Ishikawa (cell line): Measurements from ENCODE around the gene SAMD3.

ENCODE experiments used
- EP300 ChIP-seq: IDR thresholded peaks from 2 replicates; pipeline ENCODE4 v1.6.1; 2012; ENCODE audit warnings: borderline replicate concordance
- FOXM1 ChIP-seq: IDR thresholded peaks from 2 replicates; pipeline ENCODE4 v1.6.1; 2012; ENCODE audit warnings: low read depth, borderline replicate concordance
- RAD21 ChIP-seq: IDR thresholded peaks from 2 replicates; pipeline ENCODE4 v1.6.1; 2012; ENCODE audit warnings: low read depth
- TAF1 ChIP-seq: IDR thresholded peaks from 2 replicates; pipeline ENCODE4 v1.6.1; 2012; ENCODE audit warnings: low read depth, mild to moderate bottlenecking
- TCF12 ChIP-seq: IDR thresholded peaks from 2 replicates; pipeline ENCODE4 v1.6.1; 2012; ENCODE audit warnings: low read depth
- TF ChIP-seq, protein P1 (sequence below): IDR thresholded peaks from 2 replicates; pipeline ENCODE4 v1.6.1; 2012; ENCODE audit warnings: low read depth, mild to moderate bottlenecking

DNA sequence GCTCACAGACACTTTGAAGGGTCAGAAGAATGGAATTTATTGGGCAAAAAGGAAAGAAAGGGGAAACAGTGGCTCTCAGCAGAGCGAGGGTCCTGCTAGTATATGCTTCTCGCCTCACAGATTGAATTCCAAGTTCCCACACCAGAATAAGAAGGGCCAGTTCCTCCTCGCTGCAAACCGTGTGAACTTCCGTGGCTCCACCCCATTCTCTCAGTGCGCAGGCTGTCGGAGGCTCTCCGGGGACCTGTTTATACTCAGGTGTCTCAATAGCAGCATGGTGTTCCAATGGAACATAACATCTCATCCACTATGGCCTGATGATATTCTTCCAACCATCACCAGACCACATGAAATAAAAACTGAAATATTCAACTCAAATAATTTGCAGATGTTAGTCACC, 4.6 kb downstream of the SAMD3 start:
- no peak for TF ChIP-seq TCF12
- no peak for TF ChIP-seq FOXM1
- no peak for TF ChIP-seq RAD21
- TF ChIP-seq, protein P1, sequence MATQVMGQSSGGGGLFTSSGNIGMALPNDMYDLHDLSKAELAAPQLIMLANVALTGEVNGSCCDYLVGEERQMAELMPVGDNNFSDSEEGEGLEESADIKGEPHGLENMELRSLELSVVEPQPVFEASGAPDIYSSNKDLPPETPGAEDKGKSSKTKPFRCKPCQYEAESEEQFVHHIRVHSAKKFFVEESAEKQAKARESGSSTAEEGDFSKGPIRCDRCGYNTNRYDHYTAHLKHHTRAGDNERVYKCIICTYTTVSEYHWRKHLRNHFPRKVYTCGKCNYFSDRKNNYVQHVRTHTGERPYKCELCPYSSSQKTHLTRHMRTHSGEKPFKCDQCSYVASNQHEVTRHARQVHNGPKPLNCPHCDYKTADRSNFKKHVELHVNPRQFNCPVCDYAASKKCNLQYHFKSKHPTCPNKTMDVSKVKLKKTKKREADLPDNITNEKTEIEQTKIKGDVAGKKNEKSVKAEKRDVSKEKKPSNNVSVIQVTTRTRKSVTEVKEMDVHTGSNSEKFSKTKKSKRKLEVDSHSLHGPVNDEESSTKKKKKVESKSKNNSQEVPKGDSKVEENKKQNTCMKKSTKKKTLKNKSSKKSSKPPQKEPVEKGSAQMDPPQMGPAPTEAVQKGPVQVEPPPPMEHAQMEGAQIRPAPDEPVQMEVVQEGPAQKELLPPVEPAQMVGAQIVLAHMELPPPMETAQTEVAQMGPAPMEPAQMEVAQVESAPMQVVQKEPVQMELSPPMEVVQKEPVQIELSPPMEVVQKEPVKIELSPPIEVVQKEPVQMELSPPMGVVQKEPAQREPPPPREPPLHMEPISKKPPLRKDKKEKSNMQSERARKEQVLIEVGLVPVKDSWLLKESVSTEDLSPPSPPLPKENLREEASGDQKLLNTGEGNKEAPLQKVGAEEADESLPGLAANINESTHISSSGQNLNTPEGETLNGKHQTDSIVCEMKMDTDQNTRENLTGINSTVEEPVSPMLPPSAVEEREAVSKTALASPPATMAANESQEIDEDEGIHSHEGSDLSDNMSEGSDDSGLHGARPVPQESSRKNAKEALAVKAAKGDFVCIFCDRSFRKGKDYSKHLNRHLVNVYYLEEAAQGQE = no peak
- TF ChIP-seq TAF1 = no peak
- no peak for TF ChIP-seq EP300
